HEK293 (cell line): ENCODE results near the gene TXNIP.
A peak's percentile ranks its signal among the peaks of the same experiment; 100 is the strongest.

Source experiments
- GLIS2 ChIP-seq: fragments of 450-650 bp; formaldehyde crosslinking; IDR thresholded peaks from 2 replicates; pipeline ENCODE4 v1.5.1; 2016; ENCODE audit warnings: missing biosample characterization, missing genetic modification characterization
- HIC1 ChIP-seq: fragments of 450-650 bp; formaldehyde crosslinking; IDR thresholded peaks from 2 replicates; pipeline ENCODE4 v1.5.1; 2016; ENCODE audit warnings: missing biosample characterization, missing genetic modification characterization
- IKZF3 ChIP-seq: fragments of 450-650 bp; IDR thresholded peaks from 2 replicates; pipeline ENCODE4 v1.5.0; 2018; ENCODE audit warnings: missing biosample characterization, mild to moderate bottlenecking, missing genetic modification characterization, moderate library complexity
- KLF10 ChIP-seq: fragments of 450-650 bp; IDR thresholded peaks from 2 replicates; pipeline ENCODE4 v1.5.1; 2018; ENCODE audit warnings: missing biosample characterization, mild to moderate bottlenecking, missing genetic modification characterization
- KLF16 ChIP-seq: fragments of 450-650 bp; formaldehyde crosslinking; IDR thresholded peaks from 2 replicates; pipeline ENCODE4 v1.5.1; 2017; ENCODE audit warnings: missing biosample characterization, missing genetic modification characterization
- KLF9 ChIP-seq: fragments of 450-650 bp; formaldehyde crosslinking; IDR thresholded peaks from 2 replicates; pipeline ENCODE4 v1.5.1; 2016; ENCODE audit warnings: missing biosample characterization, missing genetic modification characterization, low read depth
- OSR2 ChIP-seq: fragments of 450-650 bp; formaldehyde crosslinking; IDR thresholded peaks from 2 replicates; pipeline ENCODE4 v1.5.1; 2016; ENCODE audit warnings: missing biosample characterization, missing genetic modification characterization
- PATZ1 ChIP-seq: fragments of 450-650 bp; formaldehyde crosslinking; IDR thresholded peaks from 2 replicates; pipeline ENCODE4 v1.5.1; 2016; ENCODE audit warnings: missing biosample characterization, missing genetic modification characterization
- PRDM10 ChIP-seq: fragments of 450-650 bp; formaldehyde crosslinking; IDR thresholded peaks from 2 replicates; pipeline ENCODE4 v1.5.1; 2016; ENCODE audit warnings: missing biosample characterization, missing genetic modification characterization
- SP3 ChIP-seq: fragments of 450-650 bp; formaldehyde crosslinking; IDR thresholded peaks from 2 replicates; pipeline ENCODE4 v1.5.1; 2016; ENCODE audit warnings: missing biosample characterization, missing genetic modification characterization
- WT1 ChIP-seq: fragments of 450-650 bp; formaldehyde crosslinking; IDR thresholded peaks from 2 replicates; pipeline ENCODE4 v1.5.1; 2016; ENCODE audit warnings: missing biosample characterization, missing genetic modification characterization
- ZBTB20 ChIP-seq: fragments of 450-650 bp; formaldehyde crosslinking; IDR thresholded peaks from 2 replicates; pipeline ENCODE4 v1.5.1; 2016; ENCODE audit warnings: missing biosample characterization, missing genetic modification characterization
- ZBTB48 ChIP-seq: fragments of 450-650 bp; formaldehyde crosslinking; IDR thresholded peaks from 2 replicates; pipeline ENCODE4 v1.5.1; 2016; ENCODE audit warnings: missing biosample characterization, missing genetic modification characterization
- ZBTB49 ChIP-seq: fragments of 450-650 bp; formaldehyde crosslinking; IDR thresholded peaks from 2 replicates; pipeline ENCODE4 v1.5.1; 2016; ENCODE audit warnings: missing biosample characterization, missing genetic modification characterization, low read depth
- ZIC2 ChIP-seq: fragments of 450-650 bp; formaldehyde crosslinking; IDR thresholded peaks from 2 replicates; pipeline ENCODE4 v1.5.1; 2016; ENCODE audit warnings: missing biosample characterization, missing genetic modification characterization
- ZNF121 ChIP-seq: fragments of 450-650 bp; formaldehyde crosslinking; IDR thresholded peaks from 2 replicates; pipeline ENCODE4 v1.5.1; 2016; ENCODE audit warnings: missing biosample characterization, missing genetic modification characterization
- ZNF175 ChIP-seq: fragments of 450-650 bp; formaldehyde crosslinking; IDR thresholded peaks from 2 replicates; pipeline ENCODE4 v1.5.1; 2016; ENCODE audit warnings: missing biosample characterization, missing genetic modification characterization
- ZNF335 ChIP-seq: fragments of 450-650 bp; formaldehyde crosslinking; conservative IDR thresholded peaks from 2 replicates; pipeline ENCODE4 v1.5.1; 2016; ENCODE audit warnings: missing biosample characterization, missing genetic modification characterization
- ZNF341 ChIP-seq: fragments of 450-650 bp; formaldehyde crosslinking; IDR thresholded peaks from 2 replicates; pipeline ENCODE4; 2016; ENCODE audit warnings: low read depth, missing biosample characterization, missing genetic modification characterization
- ZNF366 ChIP-seq: fragments of 450-650 bp; formaldehyde crosslinking; conservative IDR thresholded peaks from 2 replicates; pipeline ENCODE4 v1.5.1; 2016; ENCODE audit warnings: missing biosample characterization, missing genetic modification characterization
- ZNF394 ChIP-seq: fragments of 450-650 bp; formaldehyde crosslinking; IDR thresholded peaks from 2 replicates; pipeline ENCODE4 v1.5.1; 2016; ENCODE audit warnings: missing biosample characterization, missing genetic modification characterization, mild to moderate bottlenecking, moderate library complexity, borderline replicate concordance
- ZNF423 ChIP-seq: fragments of 450-650 bp; formaldehyde crosslinking; IDR thresholded peaks from 2 replicates; pipeline ENCODE4 v1.5.1; 2016; ENCODE audit warnings: missing biosample characterization, missing genetic modification characterization
- ZNF76 ChIP-seq: fragments of 450-650 bp; formaldehyde crosslinking; IDR thresholded peaks from 2 replicates; pipeline ENCODE4; 2016; ENCODE audit warnings: low read depth, missing biosample characterization, missing genetic modification characterization, borderline replicate concordance
- ZNF830 ChIP-seq: fragments of 450-650 bp; IDR thresholded peaks from 2 replicates; pipeline ENCODE4 v1.5.0; 2018; ENCODE audit warnings: missing biosample characterization, missing genetic modification characterization, low read depth, mild to moderate bottlenecking, moderate library complexity
- ZSCAN30 ChIP-seq: fragments of 450-650 bp; IDR thresholded peaks from 2 replicates; pipeline ENCODE4 v1.5.1; 2018; ENCODE audit warnings: missing biosample characterization, mild to moderate bottlenecking, missing genetic modification characterization, moderate library complexity
- TF ChIP-seq, protein P1 (sequence below): fragments of 450-650 bp; formaldehyde crosslinking; optimal IDR thresholded peaks from 2 replicates; pipeline ENCODE3; 2016; ENCODE audit warnings: missing biosample characterization, mild to moderate bottlenecking, missing genetic modification characterization

Gene TXNIP

GRCh38 chr1:145957443-145958319, 38.7 kb downstream of the TXNIP start, which contains the start of gene LIX1L (continued):
- TF ChIP-seq ZNF175: no peak
- peak; percentile 47 for TF ChIP-seq ZNF341
- TF ChIP-seq HIC1 (tag by site-specific recombination): peak; percentile 96
- peak; percentile 58; the same call in 1 of the 2 replicates for TF ChIP-seq ZSCAN30 (tag by site-specific recombination)
- peak; percentile 81 for TF ChIP-seq PATZ1 (tag by site-specific recombination)
- 0 out of 2 replicates have a peak, but pooled peaks have one; percentile 5 for TF ChIP-seq PRDM10
- TF ChIP-seq OSR2 (tag by site-specific recombination): peak; percentile 45; the same call in 1 of the 2 replicates
- peak; percentile 91 for TF ChIP-seq ZIC2 (tag by site-specific recombination)
- TF ChIP-seq, protein P1, sequence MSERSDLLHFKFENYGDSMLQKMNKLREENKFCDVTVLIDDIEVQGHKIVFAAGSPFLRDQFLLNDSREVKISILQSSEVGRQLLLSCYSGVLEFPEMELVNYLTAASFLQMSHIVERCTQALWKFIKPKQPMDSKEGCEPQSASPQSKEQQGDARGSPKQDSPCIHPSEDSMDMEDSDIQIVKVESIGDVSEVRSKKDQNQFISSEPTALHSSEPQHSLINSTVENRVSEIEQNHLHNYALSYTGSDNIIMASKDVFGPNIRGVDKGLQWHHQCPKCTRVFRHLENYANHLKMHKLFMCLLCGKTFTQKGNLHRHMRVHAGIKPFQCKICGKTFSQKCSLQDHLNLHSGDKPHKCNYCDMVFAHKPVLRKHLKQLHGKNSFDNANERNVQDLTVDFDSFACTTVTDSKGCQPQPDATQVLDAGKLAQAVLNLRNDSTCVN (tag by site-specific recombination): peak; percentile 64
- TF ChIP-seq ZNF423 (tag by site-specific recombination): 0 out of 2 replicates have a peak, but pooled peaks have one; percentile 20
- peak; percentile 98 for TF ChIP-seq KLF10 (tag by site-specific recombination)
- peak; percentile 88 for TF ChIP-seq WT1
- peak; percentile 90 for TF ChIP-seq ZBTB20 (tag by site-specific recombination)
- no peak for TF ChIP-seq ZNF121 (tag by site-specific recombination)
- TF ChIP-seq ZNF76 (tag by site-specific recombination): peak; percentile 80; the same call in 1 of the 2 replicates
- peak; percentile 71 for TF ChIP-seq ZNF335 (tag by site-specific recombination)
- no peak for TF ChIP-seq KLF16
- peak; percentile 72 for TF ChIP-seq IKZF3 (tag by site-specific recombination)
- no peak for TF ChIP-seq ZNF830 (tag by site-specific recombination)
- peak; percentile 89 for TF ChIP-seq GLIS2 (tag by site-specific recombination)
- 0 out of 2 replicates have a peak, but pooled peaks have one; percentile 6 for TF ChIP-seq ZNF366 (tag by site-specific recombination)
- peak; percentile 94 for TF ChIP-seq ZBTB48 (tag by site-specific recombination)
- peak; percentile 7; the same call in 1 of the 2 replicates for TF ChIP-seq ZNF394
- peak; percentile 86 for TF ChIP-seq KLF9
- no peak for TF ChIP-seq ZBTB49 (tag by site-specific recombination)
- peak; percentile 82 for TF ChIP-seq SP3
